HG03103 (cell line): ENCODE results near the gene EIF5A.

Experiments used
- ATAC-seq: cut with Tn5 transposase; IDR thresholded peaks from one replicate; pipeline ENCODE4 v1.9.1; 2021; ENCODE audit warnings: low read depth; ENCODE audit not compliant: unreplicated experiment

EIF5A gene

DNA sequence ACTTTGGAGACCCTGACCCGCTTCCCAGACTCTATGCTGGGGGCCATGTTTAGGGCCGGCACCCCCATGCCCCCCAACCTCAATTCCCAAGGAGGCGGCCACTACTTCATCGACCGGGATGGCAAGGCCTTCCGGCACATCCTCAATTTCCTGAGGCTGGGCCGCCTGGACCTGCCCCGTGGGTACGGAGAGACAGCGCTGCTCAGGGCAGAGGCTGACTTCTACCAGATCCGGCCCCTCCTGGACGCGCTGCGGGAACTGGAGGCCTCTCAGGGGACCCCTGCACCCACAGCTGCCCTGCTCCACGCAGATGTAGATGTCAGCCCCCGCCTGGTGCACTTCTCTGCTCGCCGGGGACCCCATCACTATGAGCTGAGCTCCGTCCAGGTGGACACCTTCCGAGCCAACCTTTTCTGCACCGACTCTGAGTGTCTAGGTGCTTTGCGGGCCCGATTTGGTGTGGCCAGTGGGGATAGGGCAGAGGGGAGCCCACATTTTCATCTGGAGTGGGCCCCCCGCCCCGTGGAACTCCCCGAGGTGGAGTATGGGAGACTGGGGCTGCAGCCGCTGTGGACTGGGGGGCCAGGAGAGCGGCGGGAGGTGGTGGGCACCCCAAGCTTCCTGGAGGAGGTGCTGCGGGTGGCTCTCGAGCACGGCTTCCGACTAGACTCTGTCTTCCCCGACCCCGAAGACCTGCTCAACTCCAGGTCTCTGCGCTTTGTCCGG, 45.6 kb downstream of the EIF5A start:
- ATAC-seq, result no peak

DNA sequence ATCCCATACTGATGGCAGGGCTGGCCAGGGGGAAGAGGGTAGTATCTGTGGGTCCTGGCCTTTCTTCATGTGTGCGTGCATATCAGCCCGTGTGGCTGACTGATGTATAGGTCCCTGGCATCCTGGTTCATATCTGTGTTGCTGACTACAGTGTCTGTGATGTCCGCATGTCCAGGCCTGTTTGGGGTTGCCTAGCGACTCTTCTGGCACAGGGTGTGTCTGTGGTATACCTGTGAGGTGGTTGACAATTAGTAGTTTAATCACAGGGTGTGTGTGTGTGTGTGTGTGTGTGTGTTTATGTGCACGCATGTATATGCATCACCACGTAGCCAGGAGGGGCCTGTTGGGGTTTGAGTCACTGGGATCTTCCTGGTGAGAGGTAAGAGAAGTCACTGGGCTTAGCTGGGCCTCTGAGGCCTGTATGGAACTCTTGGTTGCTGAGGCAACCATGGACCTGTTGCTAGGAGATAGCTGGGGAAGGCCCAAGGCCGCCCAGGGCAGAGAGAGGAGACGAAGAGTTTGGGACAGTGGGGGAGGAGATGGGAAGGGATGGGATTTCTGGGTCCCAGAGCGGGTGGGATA, 46.9 kb downstream of the EIF5A start:
- ATAC-seq, result no peak

DNA sequence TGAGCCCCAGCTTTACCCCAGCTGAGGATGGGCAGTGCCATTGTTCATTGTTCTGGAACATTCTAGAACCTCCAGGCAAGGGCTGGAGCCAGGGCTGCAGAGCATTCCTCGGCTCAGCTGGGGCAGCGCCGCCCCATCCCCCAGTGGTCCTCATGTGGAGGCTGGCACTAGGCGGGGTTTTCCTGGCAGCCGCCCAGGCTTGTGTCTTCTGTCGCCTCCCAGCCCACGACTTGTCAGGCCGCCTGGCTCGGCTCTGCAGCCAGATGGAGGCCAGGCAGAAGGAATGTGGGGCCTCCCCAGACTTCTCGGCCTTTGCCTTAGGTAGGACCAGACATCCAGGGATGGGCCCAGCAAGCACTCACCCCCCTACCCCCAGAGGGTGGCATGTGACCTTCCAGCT, 47.6 kb downstream of the EIF5A start, which contains the start of gene TMEM95:
Gene TMEM95, plus strand, starts transcription at position 104 of the 400 bp plus-strand sequence. Its CDS starts 49 bp downstream, at position 153.
- ATAC-seq, result no peak

DNA sequence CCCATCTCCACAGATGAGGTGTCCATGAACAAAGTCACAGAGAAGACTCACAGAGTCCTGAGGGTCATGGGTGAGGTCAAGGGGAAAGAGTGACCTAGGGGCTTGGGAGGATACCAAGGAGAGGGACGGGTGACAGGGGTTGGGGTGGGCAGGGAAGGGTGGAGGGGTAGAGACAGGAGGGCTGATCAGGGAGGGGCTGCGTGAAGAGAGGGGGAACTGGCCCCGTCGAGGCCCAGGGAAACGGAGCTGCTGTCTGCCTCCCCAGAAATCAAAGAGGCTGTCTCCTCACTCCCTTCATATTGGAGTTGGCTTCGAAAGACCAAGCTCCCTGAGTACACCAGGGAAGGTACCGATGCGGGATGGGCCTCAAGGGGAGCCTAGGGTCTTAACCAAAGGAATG, 48.1 kb downstream of the EIF5A start:
- no peak for ATAC-seq

DNA sequence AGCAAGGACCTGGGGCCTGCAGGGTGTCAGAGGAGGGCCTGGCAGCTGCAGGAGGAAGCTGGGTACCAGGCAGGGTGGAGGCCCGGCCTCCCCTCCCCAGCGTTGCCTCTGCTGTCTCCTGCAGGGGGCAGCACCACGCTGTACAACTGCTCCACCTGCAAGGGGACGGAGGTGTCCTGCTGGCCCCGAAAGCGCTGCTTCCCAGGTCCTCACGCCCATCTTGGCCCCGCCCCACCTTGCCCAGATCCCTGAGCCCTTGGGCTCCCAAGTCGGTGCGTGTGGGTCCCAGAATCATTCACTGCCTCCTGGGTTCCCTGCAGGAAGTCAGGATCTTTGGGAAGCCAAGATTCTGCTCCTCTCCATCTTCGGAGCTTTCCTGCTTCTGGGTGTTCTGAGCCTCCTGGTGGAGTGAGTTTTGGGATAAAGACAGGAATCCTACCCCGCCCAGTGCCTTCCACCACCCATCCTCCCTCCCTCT, 48.7 kb downstream of the EIF5A start:
- no peak for ATAC-seq

DNA sequence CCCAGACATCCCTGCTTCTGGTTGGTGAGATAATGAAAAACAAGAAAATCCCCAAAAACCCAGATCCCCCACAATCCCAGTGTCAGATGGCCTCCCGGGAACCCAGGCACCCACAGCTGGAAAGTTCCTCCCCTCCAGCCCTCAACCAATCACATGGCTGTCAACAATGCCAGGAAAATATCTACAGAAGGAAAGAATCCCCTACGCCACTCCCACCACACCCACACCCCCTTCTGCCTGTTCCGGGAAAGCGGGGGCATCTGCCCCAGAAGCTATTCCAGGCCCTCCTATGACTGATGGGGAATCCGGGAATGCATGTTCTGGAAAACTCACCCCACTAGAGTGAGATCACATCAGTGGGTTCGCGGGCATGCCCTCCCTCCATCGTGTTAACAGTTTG, 49.3 kb downstream of the EIF5A start:
- ATAC-seq, result no peak

DNA sequence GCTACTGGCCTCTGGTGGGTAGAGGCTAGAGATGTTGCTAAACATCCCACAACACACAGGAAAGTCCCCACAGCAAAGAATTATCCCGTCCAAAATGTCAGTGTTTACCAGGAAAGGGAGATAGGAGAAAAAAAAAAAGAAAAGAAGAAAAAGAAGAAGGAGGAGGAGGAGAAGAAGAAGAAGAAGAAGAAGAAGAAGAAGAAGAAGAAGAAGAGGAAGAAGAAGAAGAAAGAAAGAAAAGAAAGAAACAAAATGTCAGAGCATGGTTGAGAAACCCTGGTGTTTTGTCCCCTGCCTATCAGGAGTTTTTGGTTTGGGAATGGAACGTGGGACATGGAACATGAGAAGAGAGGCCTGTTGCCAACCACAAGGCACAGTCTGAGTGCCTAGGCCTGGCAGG, 50.0 kb downstream of the EIF5A start:
- ATAC-seq, result no peak

DNA sequence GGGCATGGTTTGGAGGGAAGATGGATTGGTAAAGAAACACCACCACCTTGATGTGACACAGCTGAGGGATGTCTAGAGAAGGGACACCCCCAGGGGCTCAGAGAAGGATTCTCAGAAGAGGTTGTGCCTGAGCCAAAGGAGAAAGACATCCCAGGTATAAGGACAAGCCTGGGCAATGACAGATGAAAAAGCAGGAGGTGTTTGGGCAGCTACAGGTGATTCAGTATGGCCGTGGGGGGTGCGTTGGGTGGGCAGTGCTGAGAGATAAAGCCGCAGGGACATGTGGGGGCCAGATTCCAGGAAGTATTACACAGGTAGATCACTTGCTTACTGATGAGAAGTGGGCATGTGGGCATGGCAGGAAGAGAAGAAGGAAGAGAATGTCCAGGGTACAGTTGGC, 54.5 kb downstream of the EIF5A start:
- no peak for ATAC-seq
